ENCODE measurements around the gene CEP170B.

DNA sequence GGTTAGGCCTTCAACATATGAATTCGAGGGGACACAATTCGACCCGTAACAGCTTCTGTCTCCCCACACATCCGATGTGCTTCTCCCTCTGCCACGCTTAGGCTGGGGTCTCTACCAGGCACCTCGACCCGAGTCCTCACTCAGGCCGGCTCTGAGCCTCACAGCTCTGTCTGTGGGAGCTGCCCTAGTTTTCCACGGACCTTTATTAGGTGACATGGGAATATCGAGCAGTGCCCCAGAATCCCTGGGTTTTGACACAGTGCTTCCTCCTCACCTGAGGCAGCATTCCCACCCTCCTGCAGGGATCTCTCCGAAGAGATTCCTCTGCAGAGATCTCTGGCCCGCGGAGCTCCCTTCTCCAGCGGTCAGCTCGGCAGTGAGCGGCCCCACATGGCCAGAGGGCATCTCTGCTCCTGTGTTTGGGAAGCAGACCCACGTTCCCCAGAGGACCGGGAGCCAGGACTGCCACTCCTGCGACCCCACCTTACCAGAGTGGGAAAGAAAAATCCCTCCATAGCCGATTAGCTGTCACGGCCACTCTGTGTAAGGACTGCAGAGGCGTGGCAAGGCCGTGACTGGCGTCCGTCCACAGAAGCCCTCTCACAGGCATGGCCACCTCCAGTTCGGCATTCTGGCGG is 43.0 kb upstream of the CEP170B start:
- TF ChIP-seq, protein P1, sequence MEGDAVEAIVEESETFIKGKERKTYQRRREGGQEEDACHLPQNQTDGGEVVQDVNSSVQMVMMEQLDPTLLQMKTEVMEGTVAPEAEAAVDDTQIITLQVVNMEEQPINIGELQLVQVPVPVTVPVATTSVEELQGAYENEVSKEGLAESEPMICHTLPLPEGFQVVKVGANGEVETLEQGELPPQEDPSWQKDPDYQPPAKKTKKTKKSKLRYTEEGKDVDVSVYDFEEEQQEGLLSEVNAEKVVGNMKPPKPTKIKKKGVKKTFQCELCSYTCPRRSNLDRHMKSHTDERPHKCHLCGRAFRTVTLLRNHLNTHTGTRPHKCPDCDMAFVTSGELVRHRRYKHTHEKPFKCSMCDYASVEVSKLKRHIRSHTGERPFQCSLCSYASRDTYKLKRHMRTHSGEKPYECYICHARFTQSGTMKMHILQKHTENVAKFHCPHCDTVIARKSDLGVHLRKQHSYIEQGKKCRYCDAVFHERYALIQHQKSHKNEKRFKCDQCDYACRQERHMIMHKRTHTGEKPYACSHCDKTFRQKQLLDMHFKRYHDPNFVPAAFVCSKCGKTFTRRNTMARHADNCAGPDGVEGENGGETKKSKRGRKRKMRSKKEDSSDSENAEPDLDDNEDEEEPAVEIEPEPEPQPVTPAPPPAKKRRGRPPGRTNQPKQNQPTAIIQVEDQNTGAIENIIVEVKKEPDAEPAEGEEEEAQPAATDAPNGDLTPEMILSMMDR (IDR thresholded peaks at IDR 0.05; ENCODE audit: low read depth, low read length, missing input control) = no peak
- TF ChIP-seq GABPA (IDR thresholded peaks at IDR 0.05 in 1 of 2, conservative IDR thresholded peaks at IDR 0.05 in 1 of 2) = no peak
- no peak for TF ChIP-seq RAD21 (IDR thresholded peaks at IDR 0.05)
- TF ChIP-seq YY1 (IDR thresholded peaks at IDR 0.05) = no peak
- TF ChIP-seq, protein P2, sequence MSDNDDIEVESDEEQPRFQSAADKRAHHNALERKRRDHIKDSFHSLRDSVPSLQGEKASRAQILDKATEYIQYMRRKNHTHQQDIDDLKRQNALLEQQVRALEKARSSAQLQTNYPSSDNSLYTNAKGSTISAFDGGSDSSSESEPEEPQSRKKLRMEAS (IDR thresholded peaks at IDR 0.05) = no peak
- no peak for TF ChIP-seq TAF1 (conservative IDR thresholded peaks at IDR 0.05)
- TF ChIP-seq, protein P3, sequence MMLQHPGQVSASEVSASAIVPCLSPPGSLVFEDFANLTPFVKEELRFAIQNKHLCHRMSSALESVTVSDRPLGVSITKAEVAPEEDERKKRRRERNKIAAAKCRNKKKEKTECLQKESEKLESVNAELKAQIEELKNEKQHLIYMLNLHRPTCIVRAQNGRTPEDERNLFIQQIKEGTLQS (IDR thresholded peaks at IDR 0.05) = no peak
- TF ChIP-seq HNF4G (IDR thresholded peaks at IDR 0.05) = no peak
- TF ChIP-seq, protein P4, sequence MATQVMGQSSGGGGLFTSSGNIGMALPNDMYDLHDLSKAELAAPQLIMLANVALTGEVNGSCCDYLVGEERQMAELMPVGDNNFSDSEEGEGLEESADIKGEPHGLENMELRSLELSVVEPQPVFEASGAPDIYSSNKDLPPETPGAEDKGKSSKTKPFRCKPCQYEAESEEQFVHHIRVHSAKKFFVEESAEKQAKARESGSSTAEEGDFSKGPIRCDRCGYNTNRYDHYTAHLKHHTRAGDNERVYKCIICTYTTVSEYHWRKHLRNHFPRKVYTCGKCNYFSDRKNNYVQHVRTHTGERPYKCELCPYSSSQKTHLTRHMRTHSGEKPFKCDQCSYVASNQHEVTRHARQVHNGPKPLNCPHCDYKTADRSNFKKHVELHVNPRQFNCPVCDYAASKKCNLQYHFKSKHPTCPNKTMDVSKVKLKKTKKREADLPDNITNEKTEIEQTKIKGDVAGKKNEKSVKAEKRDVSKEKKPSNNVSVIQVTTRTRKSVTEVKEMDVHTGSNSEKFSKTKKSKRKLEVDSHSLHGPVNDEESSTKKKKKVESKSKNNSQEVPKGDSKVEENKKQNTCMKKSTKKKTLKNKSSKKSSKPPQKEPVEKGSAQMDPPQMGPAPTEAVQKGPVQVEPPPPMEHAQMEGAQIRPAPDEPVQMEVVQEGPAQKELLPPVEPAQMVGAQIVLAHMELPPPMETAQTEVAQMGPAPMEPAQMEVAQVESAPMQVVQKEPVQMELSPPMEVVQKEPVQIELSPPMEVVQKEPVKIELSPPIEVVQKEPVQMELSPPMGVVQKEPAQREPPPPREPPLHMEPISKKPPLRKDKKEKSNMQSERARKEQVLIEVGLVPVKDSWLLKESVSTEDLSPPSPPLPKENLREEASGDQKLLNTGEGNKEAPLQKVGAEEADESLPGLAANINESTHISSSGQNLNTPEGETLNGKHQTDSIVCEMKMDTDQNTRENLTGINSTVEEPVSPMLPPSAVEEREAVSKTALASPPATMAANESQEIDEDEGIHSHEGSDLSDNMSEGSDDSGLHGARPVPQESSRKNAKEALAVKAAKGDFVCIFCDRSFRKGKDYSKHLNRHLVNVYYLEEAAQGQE (IDR thresholded peaks at IDR 0.05) = no peak
- no peak for TF ChIP-seq SP1 (IDR thresholded peaks at IDR 0.05)
- TF ChIP-seq, protein P5, sequence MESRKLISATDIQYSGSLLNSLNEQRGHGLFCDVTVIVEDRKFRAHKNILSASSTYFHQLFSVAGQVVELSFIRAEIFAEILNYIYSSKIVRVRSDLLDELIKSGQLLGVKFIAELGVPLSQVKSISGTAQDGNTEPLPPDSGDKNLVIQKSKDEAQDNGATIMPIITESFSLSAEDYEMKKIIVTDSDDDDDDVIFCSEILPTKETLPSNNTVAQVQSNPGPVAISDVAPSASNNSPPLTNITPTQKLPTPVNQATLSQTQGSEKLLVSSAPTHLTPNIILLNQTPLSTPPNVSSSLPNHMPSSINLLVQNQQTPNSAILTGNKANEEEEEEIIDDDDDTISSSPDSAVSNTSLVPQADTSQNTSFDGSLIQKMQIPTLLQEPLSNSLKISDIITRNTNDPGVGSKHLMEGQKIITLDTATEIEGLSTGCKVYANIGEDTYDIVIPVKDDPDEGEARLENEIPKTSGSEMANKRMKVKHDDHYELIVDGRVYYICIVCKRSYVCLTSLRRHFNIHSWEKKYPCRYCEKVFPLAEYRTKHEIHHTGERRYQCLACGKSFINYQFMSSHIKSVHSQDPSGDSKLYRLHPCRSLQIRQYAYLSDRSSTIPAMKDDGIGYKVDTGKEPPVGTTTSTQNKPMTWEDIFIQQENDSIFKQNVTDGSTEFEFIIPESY (IDR thresholded peaks at IDR 0.05) = no peak
- TF ChIP-seq EGR1 (IDR thresholded peaks at IDR 0.05; ENCODE audit: low read depth in 2 of 2) = no peak
